B cell (primary cell): ENCODE measurements around the gene ATXN1.

Experiments
- EZH2 ChIP-seq: IDR thresholded peaks from 2 replicates; pipeline ENCODE4 v1.6.1; 2012; ENCODE audit warnings: borderline replicate concordance, low read depth, mild to moderate bottlenecking, moderate library complexity, low read length; ENCODE audit not compliant: insufficient read depth, poor library complexity, severe bottlenecking
- TF ChIP-seq, protein P1 (sequence below): fragments of 200-600 bp; IDR thresholded peaks from one replicate; pipeline ENCODE4 v1.8.0; 2022; ENCODE audit warnings: antibody characterized with exemption, mild to moderate bottlenecking

DNA sequence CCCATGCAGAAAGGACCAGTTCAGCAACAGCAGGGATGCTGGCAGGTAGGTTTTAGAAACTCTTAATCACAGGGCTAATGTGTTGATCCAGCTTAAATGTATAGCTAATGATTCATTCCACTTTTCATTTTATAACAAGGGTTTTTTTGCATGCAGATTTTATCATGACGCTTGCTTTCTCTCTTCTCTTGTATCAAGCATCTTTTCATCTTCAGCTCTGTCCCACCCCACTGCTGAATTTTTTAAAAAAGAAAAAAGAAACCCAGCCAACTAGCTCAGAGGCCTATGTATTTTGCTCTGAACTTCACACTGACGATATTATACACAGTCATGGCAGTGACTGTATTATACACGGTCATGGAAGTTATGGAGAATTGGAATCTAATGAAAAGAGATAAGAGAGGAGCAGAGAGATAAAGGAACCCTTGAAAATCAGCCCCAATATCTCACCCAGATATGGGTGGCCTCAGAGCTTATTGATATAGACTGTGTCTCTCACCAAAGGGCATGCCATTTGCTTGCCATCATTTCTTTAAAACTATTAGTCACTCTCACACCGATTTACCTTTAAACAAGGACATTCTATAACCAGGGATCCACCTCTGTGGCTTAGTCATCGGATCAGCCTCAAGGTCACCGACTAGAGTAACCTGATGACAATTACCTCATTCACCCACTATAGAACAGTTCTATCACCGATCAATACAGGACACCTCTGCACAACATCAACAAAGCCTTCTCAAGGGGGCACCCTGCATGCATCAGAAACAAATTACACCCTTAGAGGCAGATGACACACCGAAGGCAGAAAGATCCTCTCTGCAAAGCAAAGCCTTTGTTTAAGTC lies 222.0 kb downstream of the ATXN1 start:
- TF ChIP-seq, protein P1, sequence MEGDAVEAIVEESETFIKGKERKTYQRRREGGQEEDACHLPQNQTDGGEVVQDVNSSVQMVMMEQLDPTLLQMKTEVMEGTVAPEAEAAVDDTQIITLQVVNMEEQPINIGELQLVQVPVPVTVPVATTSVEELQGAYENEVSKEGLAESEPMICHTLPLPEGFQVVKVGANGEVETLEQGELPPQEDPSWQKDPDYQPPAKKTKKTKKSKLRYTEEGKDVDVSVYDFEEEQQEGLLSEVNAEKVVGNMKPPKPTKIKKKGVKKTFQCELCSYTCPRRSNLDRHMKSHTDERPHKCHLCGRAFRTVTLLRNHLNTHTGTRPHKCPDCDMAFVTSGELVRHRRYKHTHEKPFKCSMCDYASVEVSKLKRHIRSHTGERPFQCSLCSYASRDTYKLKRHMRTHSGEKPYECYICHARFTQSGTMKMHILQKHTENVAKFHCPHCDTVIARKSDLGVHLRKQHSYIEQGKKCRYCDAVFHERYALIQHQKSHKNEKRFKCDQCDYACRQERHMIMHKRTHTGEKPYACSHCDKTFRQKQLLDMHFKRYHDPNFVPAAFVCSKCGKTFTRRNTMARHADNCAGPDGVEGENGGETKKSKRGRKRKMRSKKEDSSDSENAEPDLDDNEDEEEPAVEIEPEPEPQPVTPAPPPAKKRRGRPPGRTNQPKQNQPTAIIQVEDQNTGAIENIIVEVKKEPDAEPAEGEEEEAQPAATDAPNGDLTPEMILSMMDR: no peak
- TF ChIP-seq EZH2: no peak
